ENCODE measurements around the gene SLC1A4.
"Not testable (repeated sequence)": the region's sequence is repeated elsewhere in the genome, so short reads cannot be mapped to it uniquely, and the experiment has no call there.

SLC1A4 gene

DNA sequence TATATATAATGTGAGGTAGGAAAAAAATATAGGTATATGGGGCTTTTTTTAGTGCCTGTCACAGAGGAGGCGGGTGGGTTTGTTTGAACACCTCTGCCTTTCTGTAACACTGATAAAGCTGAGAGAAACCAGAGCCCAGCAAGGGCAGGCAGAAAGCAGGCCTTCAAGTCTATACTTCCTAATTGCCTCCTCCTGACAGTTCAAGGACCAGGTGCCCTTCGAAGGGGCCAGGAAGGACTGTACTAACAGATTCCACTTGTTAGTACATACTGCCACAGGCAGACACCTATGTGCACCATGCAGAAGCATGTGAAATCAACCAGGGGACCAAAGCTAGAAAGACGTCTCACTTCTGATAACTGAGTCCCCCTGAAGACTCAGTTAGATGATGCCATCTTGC, 13.8 kb downstream of the SLC1A4 start:
- no peaks in the 10 kb centered on the region for H3K9me3 ChIP-seq (ENCODE audit: control insufficient read depth, insufficient read depth, low read depth, low read length)
- no peak overlapping the region for H3K27ac ChIP-seq (ENCODE audit: extremely low read depth, low read depth, low read length)
- no peaks in the 10 kb centered on the region for H3K4me1 ChIP-seq (ENCODE audit: control insufficient read depth, insufficient read depth, low read length)
- TF ChIP-seq ZNF24 (tag by site-specific recombination; IDR thresholded peaks at IDR 0.05) (no peak), YY2 (tag by site-specific recombination; IDR thresholded peaks at IDR 0.05) (no peak), PRDM2 (tag by site-specific recombination; IDR thresholded peaks at IDR 0.05; ENCODE audit: borderline replicate concordance) (no peak), ZNF561 (tag by site-specific recombination; IDR thresholded peaks at IDR 0.05; ENCODE audit: borderline replicate concordance) (no peak), MYNN (tag by site-specific recombination; IDR thresholded peaks at IDR 0.05; ENCODE audit: borderline replicate concordance) (no peak), ZNF248 (tag by site-specific recombination; IDR thresholded peaks at IDR 0.05) (no peak), ZSCAN30 (tag by site-specific recombination; IDR thresholded peaks at IDR 0.05) (no peak), ZNF37A (tag by site-specific recombination; IDR thresholded peaks at IDR 0.05) (no peak), ZXDB (tag by site-specific recombination; IDR thresholded peaks at IDR 0.05) (no peak), ZNF837 (tag by site-specific recombination; IDR thresholded peaks at IDR 0.05) (no peak)
- POLR2A ChIA-PET: no interaction called here
- peaks cover 0 to 6% of the 10 kb centered on the region in 2 experiments; a peak in 1 of 3 replicates for H3K36me3 ChIP-seq (ENCODE audit: control insufficient read depth in 2 of 2, insufficient read depth in 1 of 2, low read length in 2 of 2)
- CTCF ChIA-PET: no interaction called here
- no peak overlapping the region for H3K4me3 ChIP-seq (ENCODE audit: low read depth, low read length)

- H3K27ac ChIP-seq (ENCODE audit: extremely low read depth, low read depth, low read length); H3K4me3 ChIP-seq (ENCODE audit: low read depth, low read length); H3K36me3 ChIP-seq (ENCODE audit: control insufficient read depth in 2 of 2, insufficient read depth in 1 of 2, low read length in 2 of 2); H3K4me1 ChIP-seq (ENCODE audit: control insufficient read depth, insufficient read depth, low read length); POLR2A ChIA-PET; H3K9me3 ChIP-seq (ENCODE audit: control insufficient read depth, insufficient read depth, low read depth, low read length): not testable (repeated sequence)
- CTCF ChIA-PET: interaction anchor here (0.7 kb wide), 1 partner anchor 1064 kb away, joined by 4 read pairs; no protein-coding TSS in a partner anchor
- peak; percentile 62; the same call in 1 of the 2 replicates for TF ChIP-seq ZNF394 (tag by site-specific recombination; IDR thresholded peaks at IDR 0.05; ENCODE audit: borderline replicate concordance)
- 0 out of 2 replicates have a peak, but pooled peaks have one; percentile 18 for TF ChIP-seq ZNF140 (tag by site-specific recombination; IDR thresholded peaks at IDR 0.05)
- peak; percentile 38 for TF ChIP-seq ZNF426 (tag by site-specific recombination; IDR thresholded peaks at IDR 0.05)
- TF ChIP-seq ZNF555 (tag by site-specific recombination; conservative IDR thresholded peaks at IDR 0.05): peak; percentile 23; the same call in 1 of the 2 replicates
- TF ChIP-seq, protein P1, sequence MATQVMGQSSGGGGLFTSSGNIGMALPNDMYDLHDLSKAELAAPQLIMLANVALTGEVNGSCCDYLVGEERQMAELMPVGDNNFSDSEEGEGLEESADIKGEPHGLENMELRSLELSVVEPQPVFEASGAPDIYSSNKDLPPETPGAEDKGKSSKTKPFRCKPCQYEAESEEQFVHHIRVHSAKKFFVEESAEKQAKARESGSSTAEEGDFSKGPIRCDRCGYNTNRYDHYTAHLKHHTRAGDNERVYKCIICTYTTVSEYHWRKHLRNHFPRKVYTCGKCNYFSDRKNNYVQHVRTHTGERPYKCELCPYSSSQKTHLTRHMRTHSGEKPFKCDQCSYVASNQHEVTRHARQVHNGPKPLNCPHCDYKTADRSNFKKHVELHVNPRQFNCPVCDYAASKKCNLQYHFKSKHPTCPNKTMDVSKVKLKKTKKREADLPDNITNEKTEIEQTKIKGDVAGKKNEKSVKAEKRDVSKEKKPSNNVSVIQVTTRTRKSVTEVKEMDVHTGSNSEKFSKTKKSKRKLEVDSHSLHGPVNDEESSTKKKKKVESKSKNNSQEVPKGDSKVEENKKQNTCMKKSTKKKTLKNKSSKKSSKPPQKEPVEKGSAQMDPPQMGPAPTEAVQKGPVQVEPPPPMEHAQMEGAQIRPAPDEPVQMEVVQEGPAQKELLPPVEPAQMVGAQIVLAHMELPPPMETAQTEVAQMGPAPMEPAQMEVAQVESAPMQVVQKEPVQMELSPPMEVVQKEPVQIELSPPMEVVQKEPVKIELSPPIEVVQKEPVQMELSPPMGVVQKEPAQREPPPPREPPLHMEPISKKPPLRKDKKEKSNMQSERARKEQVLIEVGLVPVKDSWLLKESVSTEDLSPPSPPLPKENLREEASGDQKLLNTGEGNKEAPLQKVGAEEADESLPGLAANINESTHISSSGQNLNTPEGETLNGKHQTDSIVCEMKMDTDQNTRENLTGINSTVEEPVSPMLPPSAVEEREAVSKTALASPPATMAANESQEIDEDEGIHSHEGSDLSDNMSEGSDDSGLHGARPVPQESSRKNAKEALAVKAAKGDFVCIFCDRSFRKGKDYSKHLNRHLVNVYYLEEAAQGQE (tag by site-specific recombination; IDR thresholded peaks at IDR 0.05): 0 out of 2 replicates have a peak, but pooled peaks have one; percentile 18
- TF ChIP-seq, protein P2, sequence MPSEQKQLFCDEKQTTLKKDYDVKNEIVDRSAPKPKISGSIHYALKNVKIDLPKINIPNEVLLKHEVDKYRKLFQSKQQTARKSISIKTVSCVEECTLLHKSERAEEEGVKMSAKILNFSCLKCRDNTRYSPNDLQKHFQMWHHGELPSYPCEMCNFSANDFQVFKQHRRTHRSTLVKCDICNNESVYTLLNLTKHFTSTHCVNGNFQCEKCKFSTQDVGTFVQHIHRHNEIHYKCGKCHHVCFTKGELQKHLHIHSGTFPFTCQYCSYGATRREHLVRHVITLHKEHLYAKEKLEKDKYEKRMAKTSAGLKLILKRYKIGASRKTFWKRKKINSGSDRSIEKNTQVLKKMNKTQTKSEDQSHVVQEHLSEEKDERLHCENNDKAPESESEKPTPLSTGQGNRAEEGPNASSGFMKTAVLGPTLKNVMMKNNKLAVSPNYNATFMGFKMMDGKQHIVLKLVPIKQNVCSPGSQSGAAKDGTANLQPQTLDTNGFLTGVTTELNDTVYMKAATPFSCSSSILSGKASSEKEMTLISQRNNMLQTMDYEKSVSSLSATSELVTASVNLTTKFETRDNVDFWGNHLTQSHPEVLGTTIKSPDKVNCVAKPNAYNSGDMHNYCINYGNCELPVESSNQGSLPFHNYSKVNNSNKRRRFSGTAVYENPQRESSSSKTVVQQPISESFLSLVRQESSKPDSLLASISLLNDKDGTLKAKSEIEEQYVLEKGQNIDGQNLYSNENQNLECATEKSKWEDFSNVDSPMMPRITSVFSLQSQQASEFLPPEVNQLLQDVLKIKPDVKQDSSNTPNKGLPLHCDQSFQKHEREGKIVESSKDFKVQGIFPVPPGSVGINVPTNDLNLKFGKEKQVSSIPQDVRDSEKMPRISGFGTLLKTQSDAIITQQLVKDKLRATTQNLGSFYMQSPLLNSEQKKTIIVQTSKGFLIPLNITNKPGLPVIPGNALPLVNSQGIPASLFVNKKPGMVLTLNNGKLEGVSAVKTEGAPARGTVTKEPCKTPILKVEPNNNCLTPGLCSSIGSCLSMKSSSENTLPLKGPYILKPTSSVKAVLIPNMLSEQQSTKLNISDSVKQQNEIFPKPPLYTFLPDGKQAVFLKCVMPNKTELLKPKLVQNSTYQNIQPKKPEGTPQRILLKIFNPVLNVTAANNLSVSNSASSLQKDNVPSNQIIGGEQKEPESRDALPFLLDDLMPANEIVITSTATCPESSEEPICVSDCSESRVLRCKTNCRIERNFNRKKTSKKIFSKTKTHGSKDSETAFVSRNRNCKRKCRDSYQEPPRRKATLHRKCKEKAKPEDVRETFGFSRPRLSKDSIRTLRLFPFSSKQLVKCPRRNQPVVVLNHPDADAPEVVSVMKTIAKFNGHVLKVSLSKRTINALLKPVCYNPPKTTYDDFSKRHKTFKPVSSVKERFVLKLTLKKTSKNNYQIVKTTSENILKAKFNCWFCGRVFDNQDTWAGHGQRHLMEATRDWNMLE (tag by site-specific recombination; conservative IDR thresholded peaks at IDR 0.05; ENCODE audit: low read depth): peak; percentile 38; the same call in 1 of the 2 replicates
These were observed 15.0 kb downstream of the SLC1A4 start for GRCh38 chr2:65004232-65004631.

Measured in HEK293 (cell line).